MM.1S (cell line): ENCODE results near the gene FHDC1.

Experiments
- DNase-seq: peaks from one replicate; pipeline ENCODE4 v3.0.0-alpha.2; 2015
- H2AFZ ChIP-seq: fragments of 300-600 bp; sonication (generic); 2 replicates; pipeline ENCODE4 v1.6.0; 2016; ENCODE audit warnings: antibody characterized with exemption, low read length
- H3F3A ChIP-seq: fragments of 300-600 bp; sonication (generic); 2 replicates; pipeline ENCODE4 v1.6.1; 2016; ENCODE audit warnings: mild to moderate bottlenecking, antibody characterized with exemption, low read length, moderate library complexity, mixed read lengths; ENCODE audit not compliant: insufficient read depth
- H3K27ac ChIP-seq: fragments of 300-600 bp; sonication (generic); 2 replicates; pipeline ENCODE4 v1.5.1; 2016; ENCODE audit warnings: mild to moderate bottlenecking, low read length
- H3K27me3 ChIP-seq: fragments of 300-600 bp; sonication (generic); replicated peaks from 2 replicates; pipeline ENCODE4 v1.6.0; 2016; ENCODE audit warnings: low read length; ENCODE audit not compliant: insufficient read depth
- H3K36me3 ChIP-seq: fragments of 300-600 bp; sonication (generic); replicated peaks from 2 replicates; pipeline ENCODE4 v1.6.1; 2016; ENCODE audit warnings: mild to moderate bottlenecking, low read length, mixed read lengths; ENCODE audit not compliant: insufficient read depth
- H3K4me1 ChIP-seq: fragments of 300-600 bp; sonication (generic); 2 replicates; pipeline ENCODE4 v1.6.1; 2016; ENCODE audit warnings: low read length, mixed read lengths
- H3K4me2 ChIP-seq: fragments of 300-600 bp; sonication (generic); 2 replicates; pipeline ENCODE4 v1.6.0; 2016; ENCODE audit warnings: low read depth, low read length
- H3K4me3 ChIP-seq: fragments of 300-600 bp; sonication (generic); 2 replicates; pipeline ENCODE4 v1.5.1; 2016; ENCODE audit warnings: low read length, mixed read lengths
- H3K79me2 ChIP-seq: fragments of 300-600 bp; sonication (generic); 2 replicates; pipeline ENCODE4 v1.6.1; 2016; ENCODE audit warnings: mixed run types, low read length, mixed read lengths
- H3K9ac ChIP-seq: fragments of 300-600 bp; sonication (generic); 2 replicates; pipeline ENCODE4 v1.6.1; 2016; ENCODE audit warnings: low read length, mixed read lengths
- H3K9me2 ChIP-seq: fragments of 300-600 bp; sonication (generic); replicated peaks from 2 replicates; pipeline ENCODE4 v1.6.1; 2016; ENCODE audit warnings: mild to moderate bottlenecking, low read length, mixed read lengths; ENCODE audit not compliant: insufficient read depth
- H3K9me3 ChIP-seq: fragments of 300-600 bp; sonication (generic); replicated peaks from 2 replicates; pipeline ENCODE4 v1.6.1; 2016; ENCODE audit warnings: mild to moderate bottlenecking, low read length, mixed read lengths; ENCODE audit not compliant: insufficient read depth
- H4K20me1 ChIP-seq: fragments of 300-600 bp; sonication (generic); 2 replicates; pipeline ENCODE4 v1.6.1; 2016; ENCODE audit warnings: mild to moderate bottlenecking, low read length, moderate library complexity, mixed read lengths; ENCODE audit not compliant: insufficient read depth
- EZH2 ChIP-seq: fragments of 300-600 bp; sonication (generic); optimal IDR thresholded peaks from 2 replicates; pipeline ENCODE3; 2017; ENCODE audit warnings: low read depth, mild to moderate bottlenecking, antibody characterized with exemption, low read length, mixed read lengths
- EZH2phosphoT487 ChIP-seq: fragments of 300-600 bp; sonication (generic); IDR thresholded peaks from 2 replicates; pipeline ENCODE4 v1.6.1; 2018; ENCODE audit warnings: antibody characterized with exemption, low read length
- TF ChIP-seq, protein P1 (sequence below): fragments of 300-600 bp; sonication (generic); IDR thresholded peaks from 2 replicates; pipeline ENCODE4 v1.5.1; 2016; ENCODE audit warnings: antibody characterized with exemption, low read length, mixed read lengths

The FHDC1 gene

GRCh38 chr4:152992027-152992426 lies 55.9 kb downstream of the FHDC1 start:
- Histone ChIP-seq H3K79me2 (no peaks in the 10 kb centered on the region), H3K9me2 (no peaks in the 10 kb centered on the region), H3K4me2 (no peak overlapping the region), H4K20me1 (no peaks in the 10 kb centered on the region), H3K9me3 (no peaks in the 10 kb centered on the region), H3K4me3 (no peak overlapping the region), H3F3A (no peaks in the 10 kb centered on the region), H3K4me1 (no peaks in the 10 kb centered on the region), H3K27me3 (no peaks in the 10 kb centered on the region), H3K27ac (no peak overlapping the region), H3K9ac (no peak overlapping the region), H2AFZ (no peak overlapping the region), H3K36me3 (no peaks in the 10 kb centered on the region)
- TF ChIP-seq EZH2phosphoT487 (no peak), EZH2 (no peak)
- TF ChIP-seq, protein P1, sequence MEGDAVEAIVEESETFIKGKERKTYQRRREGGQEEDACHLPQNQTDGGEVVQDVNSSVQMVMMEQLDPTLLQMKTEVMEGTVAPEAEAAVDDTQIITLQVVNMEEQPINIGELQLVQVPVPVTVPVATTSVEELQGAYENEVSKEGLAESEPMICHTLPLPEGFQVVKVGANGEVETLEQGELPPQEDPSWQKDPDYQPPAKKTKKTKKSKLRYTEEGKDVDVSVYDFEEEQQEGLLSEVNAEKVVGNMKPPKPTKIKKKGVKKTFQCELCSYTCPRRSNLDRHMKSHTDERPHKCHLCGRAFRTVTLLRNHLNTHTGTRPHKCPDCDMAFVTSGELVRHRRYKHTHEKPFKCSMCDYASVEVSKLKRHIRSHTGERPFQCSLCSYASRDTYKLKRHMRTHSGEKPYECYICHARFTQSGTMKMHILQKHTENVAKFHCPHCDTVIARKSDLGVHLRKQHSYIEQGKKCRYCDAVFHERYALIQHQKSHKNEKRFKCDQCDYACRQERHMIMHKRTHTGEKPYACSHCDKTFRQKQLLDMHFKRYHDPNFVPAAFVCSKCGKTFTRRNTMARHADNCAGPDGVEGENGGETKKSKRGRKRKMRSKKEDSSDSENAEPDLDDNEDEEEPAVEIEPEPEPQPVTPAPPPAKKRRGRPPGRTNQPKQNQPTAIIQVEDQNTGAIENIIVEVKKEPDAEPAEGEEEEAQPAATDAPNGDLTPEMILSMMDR, result no peak
- DNase-seq, result no peak

GRCh38 chr4:152992466-152992865 lies 56.3 kb downstream of the FHDC1 start:
- DNase-seq, result no peak
- H3K79me2 ChIP-seq, result no peaks in the 10 kb centered on the region
- H2AFZ ChIP-seq, result no peak overlapping the region
- H3F3A ChIP-seq, result no peaks in the 10 kb centered on the region
- no peaks in the 10 kb centered on the region for H3K9me2 ChIP-seq
- H3K36me3 ChIP-seq, result no peaks in the 10 kb centered on the region
- TF ChIP-seq, protein P1, result no peak
- TF ChIP-seq EZH2phosphoT487, result no peak
- no peak for TF ChIP-seq EZH2
- no peaks in the 10 kb centered on the region for H3K9me3 ChIP-seq
- H3K27me3 ChIP-seq, result no peaks in the 10 kb centered on the region
- H3K4me1 ChIP-seq, result no peaks in the 10 kb centered on the region
- H4K20me1 ChIP-seq, result no peaks in the 10 kb centered on the region
- no peak overlapping the region for H3K9ac ChIP-seq
- no peak overlapping the region for H3K27ac ChIP-seq
- no peak overlapping the region for H3K4me2 ChIP-seq
- H3K4me3 ChIP-seq, result no peak overlapping the region

GRCh38 chr4:152994038-152994437 lies 57.9 kb downstream of the FHDC1 start:
- no peaks in the 10 kb centered on the region for H3K79me2 ChIP-seq

More at GRCh38 chr4:152994038-152994437, 57.9 kb downstream of the FHDC1 start:
- Histone ChIP-seq H3K4me2 (no peak overlapping the region), H3K9ac (no peak overlapping the region), H3K4me3 (no peak overlapping the region), H3F3A (no peaks in the 10 kb centered on the region), H3K9me3 (no peaks in the 10 kb centered on the region), H3K4me1 (no peaks in the 10 kb centered on the region), H3K27me3 (no peaks in the 10 kb centered on the region), H2AFZ (no peak overlapping the region), H4K20me1 (no peaks in the 10 kb centered on the region), H3K27ac (no peak overlapping the region), H3K36me3 (no peaks in the 10 kb centered on the region), H3K9me2 (no peaks in the 10 kb centered on the region)
- TF ChIP-seq EZH2, result no peak
- no peak for TF ChIP-seq EZH2phosphoT487
- TF ChIP-seq, protein P1, result no peak
- DNase-seq, result no peak
